Neural cell (in vitro differentiated cells): Measurements from ENCODE around the gene STUM. TPM values are rescaled to one million over a fixed set of nuclear protein-coding genes. Genes with fewer than 3 reads are reported as not detected.

ENCODE experiments used
- H2AFZ ChIP-seq: fragments of 200-600, 300-800 bp; sonication (generic), shearing (Covaris generic); 2 replicates; pipeline ENCODE4 v1.6.0; 2014; ENCODE audit warnings: low read depth, mild to moderate bottlenecking, antibody characterized with exemption, low read length, moderate library complexity
- H3F3A ChIP-seq: fragments of 200-600 bp; shearing (Covaris generic); 2 replicates; pipeline ENCODE4 v1.6.1; 2016; ENCODE audit warnings: mild to moderate bottlenecking, moderate library complexity, mixed read lengths, antibody characterized with exemption, low read length; ENCODE audit not compliant: insufficient read depth, poor library complexity, severe bottlenecking
- H3K27ac ChIP-seq: fragments of 200-600, 300-800 bp; sonication (generic), shearing (Covaris generic); 2 replicates; pipeline ENCODE4 v1.5.1; 2014; ENCODE audit warnings: mild to moderate bottlenecking, low read length, moderate library complexity
- H3K27me3 ChIP-seq: fragments of 300-800, 200-600 bp; sonication (generic), shearing (Covaris generic); 2 replicates; pipeline ENCODE4 v1.6.0; 2014; ENCODE audit warnings: mild to moderate bottlenecking, low read depth, low read length, moderate library complexity; ENCODE audit not compliant: insufficient read depth
- H3K36me3 ChIP-seq: fragments of 300-800, 200-600 bp; sonication (generic), shearing (Covaris generic); 2 replicates; pipeline ENCODE4 v1.5.1; 2014; ENCODE audit warnings: mild to moderate bottlenecking, antibody characterized with exemption, low read length, moderate library complexity; ENCODE audit not compliant: insufficient read depth
- H3K4me2 ChIP-seq: fragments of 300-800, 200-600 bp; sonication (generic), shearing (Covaris generic); 2 replicates; pipeline ENCODE4 v1.6.0; 2014; ENCODE audit warnings: mild to moderate bottlenecking, low read length
- H3K4me3 ChIP-seq: fragments of 300-800, 200-600 bp; sonication (generic), shearing (Covaris generic); 2 replicates; pipeline ENCODE4 v1.5.1; 2014; ENCODE audit warnings: mild to moderate bottlenecking, low read length, moderate library complexity
- H3K79me2 ChIP-seq: fragments of 200-600 bp; shearing (Covaris generic); replicated peaks from 2 replicates; pipeline ENCODE4 v1.6.0; 2014; ENCODE audit warnings: mild to moderate bottlenecking, low read length, moderate library complexity; ENCODE audit not compliant: insufficient read depth
- H3K9ac ChIP-seq: fragments of 300-800, 200-600 bp; sonication (generic), shearing (Covaris generic); 2 replicates; pipeline ENCODE4 v1.6.1; 2016; ENCODE audit warnings: mild to moderate bottlenecking, low read length, mixed read lengths
- H3K9me2 ChIP-seq: fragments of 200-600 bp; shearing (Covaris generic); 2 replicates; pipeline ENCODE4 v1.6.1; 2016; ENCODE audit warnings: mild to moderate bottlenecking, low read length, mixed read lengths; ENCODE audit not compliant: insufficient read depth
- H3K9me3 ChIP-seq: fragments of 200-600, 300-800 bp; sonication (generic), shearing (Covaris generic); 2 replicates; pipeline ENCODE4 v1.6.1; 2016; ENCODE audit warnings: mild to moderate bottlenecking, mixed run types, low read length, moderate library complexity, mixed read lengths
- H4K20me1 ChIP-seq: fragments of 200-600 bp; shearing (Covaris generic); 2 replicates; pipeline ENCODE4 v1.6.1; 2016; ENCODE audit warnings: mild to moderate bottlenecking, mixed run types; ENCODE audit not compliant: insufficient read depth
- EP300 ChIP-seq: fragments of 450-650 bp; conservative IDR thresholded peaks from 2 replicates; pipeline ENCODE4 v1.6.1; 2014; ENCODE audit warnings: antibody characterized with exemption, mild to moderate bottlenecking, moderate library complexity; ENCODE audit not compliant: poor library complexity, severe bottlenecking
- EZH2 ChIP-seq: fragments of 200-600, 300-800 bp; shearing (Covaris generic), sonication (generic); IDR thresholded peaks from 2 replicates; pipeline ENCODE4 v1.6.1; 2014; ENCODE audit warnings: antibody characterized with exemption, low read length, borderline replicate concordance, mild to moderate bottlenecking; ENCODE audit not compliant: insufficient read depth, poor library complexity, severe bottlenecking
- MXI1 ChIP-seq: fragments of 450-650 bp; conservative IDR thresholded peaks from 2 replicates; pipeline ENCODE4 v1.6.1; 2014; ENCODE audit warnings: antibody characterized with exemption, mild to moderate bottlenecking; ENCODE audit not compliant: poor library complexity, severe bottlenecking
- POLR2AphosphoS5 ChIP-seq: IDR thresholded peaks from 2 replicates; pipeline ENCODE4 v1.6.1; 2012
- RAD21 ChIP-seq: fragments of 450-650 bp; conservative IDR thresholded peaks from 2 replicates; pipeline ENCODE4 v1.6.1; 2014; ENCODE audit warnings: antibody characterized with exemption, mild to moderate bottlenecking, moderate library complexity
- SMC3 ChIP-seq: fragments of 450-650 bp; conservative IDR thresholded peaks from 2 replicates; pipeline ENCODE4 v1.6.1; 2014; ENCODE audit warnings: antibody characterized with exemption, mild to moderate bottlenecking, moderate library complexity; ENCODE audit not compliant: poor library complexity
- TAF1 ChIP-seq: IDR thresholded peaks from 2 replicates; pipeline ENCODE4 v1.6.1; 2012; ENCODE audit warnings: low read depth
- polyA plus RNA-seq: library from polyadenylated mRNA; depleted of rRNA; stranded (reverse); fragments of >200 nt; gene quantifications from 2 replicates; pipeline ENCODE4 v1.2.3, GENCODE V29; 2014
- TF ChIP-seq, protein P1 (sequence below): IDR thresholded peaks from 2 replicates; pipeline ENCODE4 v1.6.1; 2012; ENCODE audit warnings: borderline replicate concordance
- TF ChIP-seq, protein P2 (sequence below): fragments of 450-650 bp; IDR thresholded peaks from 2 replicates; pipeline ENCODE4 v1.5.1; 2014; ENCODE audit warnings: antibody characterized with exemption, mild to moderate bottlenecking, moderate library complexity; ENCODE audit not compliant: poor library complexity, severe bottlenecking

STUM gene
- polyA plus RNA-seq, 1 donor from 2014 or later: 0.52 TPM

DNA sequence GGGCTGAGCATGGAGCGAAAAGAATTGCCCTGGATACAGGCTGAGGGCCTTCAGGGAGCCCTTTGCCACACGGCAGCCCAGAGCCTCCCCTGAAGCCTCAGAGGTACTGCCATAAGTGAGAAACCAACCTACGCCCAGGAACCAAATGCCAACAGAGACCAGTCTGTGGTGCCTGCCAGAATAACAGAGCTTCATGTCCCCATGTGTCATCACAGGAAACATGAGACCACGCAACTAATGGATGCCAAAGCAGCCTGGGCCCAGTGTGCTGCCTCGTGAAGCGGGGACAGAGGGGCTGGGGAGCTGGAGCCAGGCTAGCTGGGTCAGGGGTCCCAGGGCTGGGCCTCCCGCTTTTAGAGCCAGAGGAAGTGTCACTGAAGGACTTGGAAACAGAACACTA is 18.7 kb upstream of the STUM start:
- H3K9me3 ChIP-seq: no peaks in the 10 kb centered on the region
- H2AFZ ChIP-seq: no peak overlapping the region

DNA sequence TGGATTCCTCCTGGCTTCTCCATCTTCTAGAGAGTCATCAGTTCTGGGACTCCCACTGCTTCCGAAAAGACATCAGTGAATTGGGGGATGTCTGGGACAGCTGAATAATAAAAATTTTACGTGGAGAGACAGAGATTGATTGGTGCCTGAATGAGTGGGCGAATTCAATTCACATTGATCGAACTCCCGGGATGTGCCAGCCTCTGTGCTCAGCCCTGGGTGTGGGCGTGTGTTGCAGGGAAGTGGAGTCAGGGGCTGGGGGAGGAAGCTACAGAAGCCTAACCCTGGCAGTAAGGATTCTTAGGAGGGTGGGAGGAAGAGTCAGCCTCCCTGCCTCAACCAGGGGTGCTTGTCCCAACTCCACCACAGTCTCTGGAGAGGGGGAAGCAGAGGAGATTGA is 18.0 kb upstream of the STUM start:
- no peak overlapping the region for H3K4me3 ChIP-seq
- H3K9me2 ChIP-seq: no peaks in the 10 kb centered on the region
- H2AFZ ChIP-seq: no peak overlapping the region
- H3K9ac ChIP-seq: no peak overlapping the region
- H3K79me2 ChIP-seq: no peaks in the 10 kb centered on the region
- no peak overlapping the region for H3K27ac ChIP-seq
- no peaks in the 10 kb centered on the region for H3F3A ChIP-seq
- H4K20me1 ChIP-seq: no peaks in the 10 kb centered on the region
- no peaks in the 10 kb centered on the region for H3K36me3 ChIP-seq
- no peaks in the 10 kb centered on the region for H3K9me3 ChIP-seq
- TF ChIP-seq, protein P1, sequence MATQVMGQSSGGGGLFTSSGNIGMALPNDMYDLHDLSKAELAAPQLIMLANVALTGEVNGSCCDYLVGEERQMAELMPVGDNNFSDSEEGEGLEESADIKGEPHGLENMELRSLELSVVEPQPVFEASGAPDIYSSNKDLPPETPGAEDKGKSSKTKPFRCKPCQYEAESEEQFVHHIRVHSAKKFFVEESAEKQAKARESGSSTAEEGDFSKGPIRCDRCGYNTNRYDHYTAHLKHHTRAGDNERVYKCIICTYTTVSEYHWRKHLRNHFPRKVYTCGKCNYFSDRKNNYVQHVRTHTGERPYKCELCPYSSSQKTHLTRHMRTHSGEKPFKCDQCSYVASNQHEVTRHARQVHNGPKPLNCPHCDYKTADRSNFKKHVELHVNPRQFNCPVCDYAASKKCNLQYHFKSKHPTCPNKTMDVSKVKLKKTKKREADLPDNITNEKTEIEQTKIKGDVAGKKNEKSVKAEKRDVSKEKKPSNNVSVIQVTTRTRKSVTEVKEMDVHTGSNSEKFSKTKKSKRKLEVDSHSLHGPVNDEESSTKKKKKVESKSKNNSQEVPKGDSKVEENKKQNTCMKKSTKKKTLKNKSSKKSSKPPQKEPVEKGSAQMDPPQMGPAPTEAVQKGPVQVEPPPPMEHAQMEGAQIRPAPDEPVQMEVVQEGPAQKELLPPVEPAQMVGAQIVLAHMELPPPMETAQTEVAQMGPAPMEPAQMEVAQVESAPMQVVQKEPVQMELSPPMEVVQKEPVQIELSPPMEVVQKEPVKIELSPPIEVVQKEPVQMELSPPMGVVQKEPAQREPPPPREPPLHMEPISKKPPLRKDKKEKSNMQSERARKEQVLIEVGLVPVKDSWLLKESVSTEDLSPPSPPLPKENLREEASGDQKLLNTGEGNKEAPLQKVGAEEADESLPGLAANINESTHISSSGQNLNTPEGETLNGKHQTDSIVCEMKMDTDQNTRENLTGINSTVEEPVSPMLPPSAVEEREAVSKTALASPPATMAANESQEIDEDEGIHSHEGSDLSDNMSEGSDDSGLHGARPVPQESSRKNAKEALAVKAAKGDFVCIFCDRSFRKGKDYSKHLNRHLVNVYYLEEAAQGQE: no peak
- no peak for TF ChIP-seq SMC3
- TF ChIP-seq TAF1: no peak
- TF ChIP-seq, protein P2, sequence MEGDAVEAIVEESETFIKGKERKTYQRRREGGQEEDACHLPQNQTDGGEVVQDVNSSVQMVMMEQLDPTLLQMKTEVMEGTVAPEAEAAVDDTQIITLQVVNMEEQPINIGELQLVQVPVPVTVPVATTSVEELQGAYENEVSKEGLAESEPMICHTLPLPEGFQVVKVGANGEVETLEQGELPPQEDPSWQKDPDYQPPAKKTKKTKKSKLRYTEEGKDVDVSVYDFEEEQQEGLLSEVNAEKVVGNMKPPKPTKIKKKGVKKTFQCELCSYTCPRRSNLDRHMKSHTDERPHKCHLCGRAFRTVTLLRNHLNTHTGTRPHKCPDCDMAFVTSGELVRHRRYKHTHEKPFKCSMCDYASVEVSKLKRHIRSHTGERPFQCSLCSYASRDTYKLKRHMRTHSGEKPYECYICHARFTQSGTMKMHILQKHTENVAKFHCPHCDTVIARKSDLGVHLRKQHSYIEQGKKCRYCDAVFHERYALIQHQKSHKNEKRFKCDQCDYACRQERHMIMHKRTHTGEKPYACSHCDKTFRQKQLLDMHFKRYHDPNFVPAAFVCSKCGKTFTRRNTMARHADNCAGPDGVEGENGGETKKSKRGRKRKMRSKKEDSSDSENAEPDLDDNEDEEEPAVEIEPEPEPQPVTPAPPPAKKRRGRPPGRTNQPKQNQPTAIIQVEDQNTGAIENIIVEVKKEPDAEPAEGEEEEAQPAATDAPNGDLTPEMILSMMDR: no peak
- TF ChIP-seq EP300: no peak
- TF ChIP-seq RAD21: no peak
- TF ChIP-seq POLR2AphosphoS5: no peak
- no peak for TF ChIP-seq EZH2
- no peak for TF ChIP-seq MXI1
- H3K27me3 ChIP-seq: no peaks in the 10 kb centered on the region
- H3K4me2 ChIP-seq: no peak overlapping the region

More for the DNA sequence above, 18.7 kb upstream of the STUM start:
- Histone ChIP-seq H3K9me2 (no peaks in the 10 kb centered on the region), H4K20me1 (no peaks in the 10 kb centered on the region), H3F3A (no peaks in the 10 kb centered on the region), H3K4me2 (no peak overlapping the region), H3K27ac (no peak overlapping the region), H3K36me3 (no peaks in the 10 kb centered on the region), H3K9ac (no peak overlapping the region), H3K4me3 (no peak overlapping the region), H3K79me2 (no peaks in the 10 kb centered on the region), H3K27me3 (no peaks in the 10 kb centered on the region)
- TF ChIP-seq TAF1 (no peak), POLR2AphosphoS5 (no peak), RAD21 (no peak), SMC3 (no peak), EP300 (no peak), MXI1 (no peak), EZH2 (no peak)
- TF ChIP-seq, protein P2: no peak
- TF ChIP-seq, protein P1: no peak
